ENCODE data around the gene TSPO. TPM values are rescaled to one million over a fixed set of nuclear protein-coding genes. Genes with fewer than 3 reads are reported as not detected.
A peak's percentile ranks its signal among the peaks of the same experiment; 100 is the strongest.

TSPO gene
- total RNA-seq, 1 experiment from 2014 or later, result 243 TPM

DNA sequence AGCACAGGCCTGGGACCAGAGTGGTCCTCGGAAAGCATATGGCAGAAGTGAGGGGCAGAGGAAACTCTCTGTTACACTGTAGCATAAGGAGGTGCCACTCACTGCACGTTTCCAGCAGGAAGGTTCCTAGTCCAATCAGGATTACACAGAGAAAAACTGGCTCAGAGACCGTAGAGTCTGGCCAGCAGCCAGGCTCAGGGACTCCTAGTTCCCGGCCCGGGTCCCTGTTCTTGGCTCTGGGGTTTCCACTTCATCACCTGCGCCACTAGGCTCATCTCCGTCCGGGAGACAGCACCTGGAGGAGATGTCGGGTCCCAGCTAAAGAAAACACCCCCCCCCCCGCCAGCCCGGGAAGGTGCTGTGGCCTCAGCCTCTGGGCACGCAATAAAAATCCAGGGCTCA is 34.5 kb downstream of the TSPO start:
- 0 out of 2 replicates have a peak overlapping the region, but pooled peaks have one; percentile 79 for H2AFZ ChIP-seq
- H3K9me3 ChIP-seq (ENCODE audit: insufficient read depth, low read depth), result no peaks in the 10 kb centered on the region
- peaks cover 47% of the 10 kb centered on the region for H3F3A ChIP-seq (ENCODE audit: insufficient read depth, low read depth)
- H3K4me1 ChIP-seq (replicated peaks; ENCODE audit: insufficient read depth), result peaks cover 37% of the 10 kb centered on the region
- ChIA-PET CTCF (interaction anchor here (0.6 kb wide), 2 partner anchors 188 to 570 kb away, joined by 3 to 6 read pairs; no protein-coding TSS in a partner anchor), POLR2A (ENCODE audit: unreplicated experiment) (no interaction called here)
- peak in 1 of 2 experiments; percentile 51 for DNase-seq
- H3K79me2 ChIP-seq (ENCODE audit: low read depth), result peaks cover 55% of the 10 kb centered on the region
- peak overlapping the region; percentile 48 for H3K27ac ChIP-seq
- 0 out of 2 replicates have a peak, but pooled peaks cover 9% of the 10 kb centered on the region for H4K20me1 ChIP-seq (ENCODE audit: insufficient read depth)
- intact Hi-C loops (cut with micrococcal nuclease; ENCODE audit: unreplicated experiment), result loop anchor here (5.0 kb wide), 1 partner anchor 34 kb away; the partner anchor contains the start of gene TSPO
- no TSS peak for BruUV-seq (replicated peaks)
- peaks cover 9% of the 10 kb centered on the region; the same call in 1 of the 2 replicates for H3K36me3 ChIP-seq (ENCODE audit: low read depth)
- no peaks in the 10 kb centered on the region for H3K9me2 ChIP-seq (ENCODE audit: insufficient read depth)
- TF ChIP-seq EZH2 (IDR thresholded peaks at IDR 0.05; ENCODE audit: low read depth) (no peak), CTCF (conservative IDR thresholded peaks at IDR 0.05) (no peak)
- H3K27me3 ChIP-seq (ENCODE audit: insufficient read depth, low read depth), result no peaks in the 10 kb centered on the region
- H3K4me2 ChIP-seq, result peak overlapping the region; percentile 95
- H3K4me3 ChIP-seq, result peak overlapping the region; percentile 97

- CTCF ChIA-PET, result interaction anchor here (0.6 to 0.9 kb wide), 2 partner anchors 42 to 189 kb away, joined by 5 to 6 read pairs; no protein-coding TSS in a partner anchor
- no peaks in the 10 kb centered on the region for H3K9me2 ChIP-seq (ENCODE audit: insufficient read depth)
- peak within 1 kb of the TSS; percentile 97 for H3K4me3 ChIP-seq
- H3F3A ChIP-seq (ENCODE audit: insufficient read depth, low read depth), result peaks cover 48% of the 10 kb centered on the region
- TF ChIP-seq CTCF (conservative IDR thresholded peaks at IDR 0.05), result no peak
- TF ChIP-seq EZH2 (IDR thresholded peaks at IDR 0.05; ENCODE audit: low read depth), result no peak
- H3K4me2 ChIP-seq, result peak within 1 kb of the TSS; percentile 95
- H2AFZ ChIP-seq, result peak within 1 kb of the TSS; percentile 100
- H3K27ac ChIP-seq, result peak within 1 kb of the TSS; percentile 76
- POLR2A ChIA-PET (ENCODE audit: unreplicated experiment), result interaction anchor here (0.6 to 1.2 kb wide), 3 partner anchors 14 to 172 kb away, joined by 3 to 9 read pairs (median 3); partner anchors contain the start of gene PACSIN2
- no peaks in the 10 kb centered on the region for H3K9me3 ChIP-seq (ENCODE audit: insufficient read depth, low read depth)
- TSS peak; percentile 46 for BruUV-seq (replicated peaks)
- peak in 1 of 2 experiments; percentile 58 for DNase-seq
- H3K79me2 ChIP-seq (ENCODE audit: low read depth), result peaks cover 48% of the 10 kb centered on the region
- peaks cover 2% of the 10 kb centered on the region; the same call in 1 of the 2 replicates for H3K36me3 ChIP-seq (ENCODE audit: low read depth)
- intact Hi-C loops (cut with micrococcal nuclease; ENCODE audit: unreplicated experiment), result loop anchor here (5.0 kb wide), 1 partner anchor 34 kb away; the partner anchor contains the start of gene TSPO
- H4K20me1 ChIP-seq (ENCODE audit: insufficient read depth), result 0 out of 2 replicates have a peak, but pooled peaks cover 3% of the 10 kb centered on the region
- H3K27me3 ChIP-seq (ENCODE audit: insufficient read depth, low read depth), result no peaks in the 10 kb centered on the region
- H3K4me1 ChIP-seq (replicated peaks; ENCODE audit: insufficient read depth), result peaks cover 37% of the 10 kb centered on the region
These were observed 35.2 kb downstream of the TSPO start, which contains the start of gene TTLL12 for GRCh38 chr22:43186272-43187170. TSS of gene TTLL12 (minus strand) at chr22:43187134. CDS start at chr22:43187069, 65 bp downstream.

All from PC-9 (cell line).